ENCODE measurements around the gene RAD51B.

DNA sequence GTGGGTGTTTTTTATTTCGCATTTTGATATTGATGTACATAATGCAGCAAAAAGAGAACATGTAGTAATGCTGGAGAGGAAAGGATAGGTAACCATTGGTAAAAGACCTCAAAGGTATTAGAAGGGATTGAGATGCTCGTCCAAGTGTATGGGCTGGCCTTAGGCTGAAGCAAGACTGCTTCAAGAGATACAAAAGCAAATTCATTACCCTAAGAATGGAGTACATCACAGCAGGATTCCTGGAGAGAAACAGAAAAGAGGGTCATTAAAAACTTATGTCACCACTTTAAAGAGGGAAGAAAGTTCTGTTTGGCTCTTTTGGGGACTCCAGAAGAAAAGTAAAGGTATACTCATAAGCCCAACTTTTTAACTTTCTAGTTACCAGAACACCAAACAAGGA is 552.8 kb downstream of the RAD51B start:
- TF ChIP-seq GABPA (IDR thresholded peaks at IDR 0.05; ENCODE audit: low read depth) = no peak
- TF ChIP-seq POLR2AphosphoS5 (IDR thresholded peaks at IDR 0.05; ENCODE audit: low read depth) = no peak
- TF ChIP-seq, protein P1, sequence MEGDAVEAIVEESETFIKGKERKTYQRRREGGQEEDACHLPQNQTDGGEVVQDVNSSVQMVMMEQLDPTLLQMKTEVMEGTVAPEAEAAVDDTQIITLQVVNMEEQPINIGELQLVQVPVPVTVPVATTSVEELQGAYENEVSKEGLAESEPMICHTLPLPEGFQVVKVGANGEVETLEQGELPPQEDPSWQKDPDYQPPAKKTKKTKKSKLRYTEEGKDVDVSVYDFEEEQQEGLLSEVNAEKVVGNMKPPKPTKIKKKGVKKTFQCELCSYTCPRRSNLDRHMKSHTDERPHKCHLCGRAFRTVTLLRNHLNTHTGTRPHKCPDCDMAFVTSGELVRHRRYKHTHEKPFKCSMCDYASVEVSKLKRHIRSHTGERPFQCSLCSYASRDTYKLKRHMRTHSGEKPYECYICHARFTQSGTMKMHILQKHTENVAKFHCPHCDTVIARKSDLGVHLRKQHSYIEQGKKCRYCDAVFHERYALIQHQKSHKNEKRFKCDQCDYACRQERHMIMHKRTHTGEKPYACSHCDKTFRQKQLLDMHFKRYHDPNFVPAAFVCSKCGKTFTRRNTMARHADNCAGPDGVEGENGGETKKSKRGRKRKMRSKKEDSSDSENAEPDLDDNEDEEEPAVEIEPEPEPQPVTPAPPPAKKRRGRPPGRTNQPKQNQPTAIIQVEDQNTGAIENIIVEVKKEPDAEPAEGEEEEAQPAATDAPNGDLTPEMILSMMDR (IDR thresholded peaks at IDR 0.05; ENCODE audit: insufficient read depth, low read length) = no peak
- no peak for TF ChIP-seq SPI1 (IDR thresholded peaks at IDR 0.05; ENCODE audit: borderline replicate concordance, low read depth)
- TF ChIP-seq, protein P2, sequence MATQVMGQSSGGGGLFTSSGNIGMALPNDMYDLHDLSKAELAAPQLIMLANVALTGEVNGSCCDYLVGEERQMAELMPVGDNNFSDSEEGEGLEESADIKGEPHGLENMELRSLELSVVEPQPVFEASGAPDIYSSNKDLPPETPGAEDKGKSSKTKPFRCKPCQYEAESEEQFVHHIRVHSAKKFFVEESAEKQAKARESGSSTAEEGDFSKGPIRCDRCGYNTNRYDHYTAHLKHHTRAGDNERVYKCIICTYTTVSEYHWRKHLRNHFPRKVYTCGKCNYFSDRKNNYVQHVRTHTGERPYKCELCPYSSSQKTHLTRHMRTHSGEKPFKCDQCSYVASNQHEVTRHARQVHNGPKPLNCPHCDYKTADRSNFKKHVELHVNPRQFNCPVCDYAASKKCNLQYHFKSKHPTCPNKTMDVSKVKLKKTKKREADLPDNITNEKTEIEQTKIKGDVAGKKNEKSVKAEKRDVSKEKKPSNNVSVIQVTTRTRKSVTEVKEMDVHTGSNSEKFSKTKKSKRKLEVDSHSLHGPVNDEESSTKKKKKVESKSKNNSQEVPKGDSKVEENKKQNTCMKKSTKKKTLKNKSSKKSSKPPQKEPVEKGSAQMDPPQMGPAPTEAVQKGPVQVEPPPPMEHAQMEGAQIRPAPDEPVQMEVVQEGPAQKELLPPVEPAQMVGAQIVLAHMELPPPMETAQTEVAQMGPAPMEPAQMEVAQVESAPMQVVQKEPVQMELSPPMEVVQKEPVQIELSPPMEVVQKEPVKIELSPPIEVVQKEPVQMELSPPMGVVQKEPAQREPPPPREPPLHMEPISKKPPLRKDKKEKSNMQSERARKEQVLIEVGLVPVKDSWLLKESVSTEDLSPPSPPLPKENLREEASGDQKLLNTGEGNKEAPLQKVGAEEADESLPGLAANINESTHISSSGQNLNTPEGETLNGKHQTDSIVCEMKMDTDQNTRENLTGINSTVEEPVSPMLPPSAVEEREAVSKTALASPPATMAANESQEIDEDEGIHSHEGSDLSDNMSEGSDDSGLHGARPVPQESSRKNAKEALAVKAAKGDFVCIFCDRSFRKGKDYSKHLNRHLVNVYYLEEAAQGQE (IDR thresholded peaks at IDR 0.05; ENCODE audit: insufficient replicate concordance, low read depth) = no peak

Data from HL-60 (cell line).